Hepatocyte (in vitro differentiated cells): Measurements from ENCODE around the gene TRPM6. TPM values are rescaled to one million over a fixed set of nuclear protein-coding genes. Genes with fewer than 3 reads are reported as not detected.
A peak's percentile ranks its signal among the peaks of the same experiment; 100 is the strongest.

Experiments
- DNase-seq: peaks from one replicate; pipeline ENCODE4 v3.0.0-alpha.2; 2016; ENCODE audit warnings: low spot score
- H2AFZ ChIP-seq: fragments of 200-600 bp; sonication (generic); 2 replicates; pipeline ENCODE4 v1.6.0; 2016; ENCODE audit warnings: antibody characterized with exemption, mild to moderate bottlenecking
- H3K27ac ChIP-seq: fragments of 200-600 bp; sonication (generic); 2 replicates; pipeline ENCODE4 v1.5.1; 2016; ENCODE audit warnings: mild to moderate bottlenecking
- H3K27me3 ChIP-seq: fragments of 200-600 bp; sonication (generic); 2 replicates; pipeline ENCODE4 v1.6.1; 2016
- H3K36me3 ChIP-seq: fragments of 200-600 bp; sonication (generic); replicated peaks from 2 replicates; pipeline ENCODE4 v1.5.1; 2016; ENCODE audit warnings: low read depth; ENCODE audit not compliant: insufficient read depth
- H3K4me1 ChIP-seq: fragments of 200-600 bp; sonication (generic); 2 replicates; pipeline ENCODE4 v1.5.1; 2016; ENCODE audit warnings: mild to moderate bottlenecking, moderate library complexity; ENCODE audit not compliant: insufficient read depth
- H3K4me2 ChIP-seq: fragments of 200-600 bp; sonication (generic); 2 replicates; pipeline ENCODE4 v1.6.0; 2016
- H3K4me3 ChIP-seq: fragments of 200-600 bp; sonication (generic); 2 replicates; pipeline ENCODE4 v1.5.1; 2016; ENCODE audit warnings: mild to moderate bottlenecking
- H3K79me2 ChIP-seq: fragments of 200-600 bp; sonication (generic); 2 replicates; pipeline ENCODE4 v1.6.0; 2017; ENCODE audit warnings: mild to moderate bottlenecking
- H3K9me2 ChIP-seq: fragments of 200-600 bp; sonication (generic); replicated peaks from 2 replicates; pipeline ENCODE4 v1.6.0; 2017; ENCODE audit warnings: mild to moderate bottlenecking; ENCODE audit not compliant: insufficient read depth
- H3K9me3 ChIP-seq: fragments of 200-600 bp; sonication (generic); 2 replicates; pipeline ENCODE4 v1.5.1; 2016; ENCODE audit warnings: low read depth, mild to moderate bottlenecking
- H4K20me1 ChIP-seq: fragments of 200-600 bp; sonication (generic); 2 replicates; pipeline ENCODE4 v1.6.0; 2016; ENCODE audit warnings: mild to moderate bottlenecking; ENCODE audit not compliant: insufficient read depth, poor library complexity, severe bottlenecking
- EZH2 ChIP-seq: fragments of 200-600 bp; sonication (generic); IDR thresholded peaks from 2 replicates; pipeline ENCODE4 v1.6.1; 2016; ENCODE audit warnings: antibody characterized with exemption, mild to moderate bottlenecking, borderline replicate concordance
- EZH2phosphoT487 ChIP-seq: fragments of 200-600 bp; sonication (generic); IDR thresholded peaks from one replicate; pipeline ENCODE4 v1.6.1; 2018; ENCODE audit warnings: antibody characterized with exemption, mild to moderate bottlenecking, low read depth, moderate library complexity; ENCODE audit not compliant: unreplicated experiment, severe bottlenecking
- WGBS: methylation state at CpG from one replicate; pipeline ENCODE4 v1.1.6; 2016; ENCODE audit warnings: low lambda C conversion rate; ENCODE audit errors: missing lambda C conversion rate; 5-methylcytosine and 5-hydroxymethylcytosine counted together
- polyA plus RNA-seq: library from polyadenylated mRNA; unstranded; fragments of >200 nt; fragmentation: Nextera tagmentation; extraction: Ambion mirVana; gene quantifications from 2 replicates; pipeline ENCODE4 v1.2.1, GENCODE V29; 2016
- total RNA-seq: library from RNA; depleted of rRNA; stranded (reverse); fragments of >200 nt; gene quantifications from 2 replicates; pipeline ENCODE4 v1.2.3, GENCODE V29; 2014
- TF ChIP-seq, protein P1 (sequence below): fragments of 200-600 bp; sonication (generic); IDR thresholded peaks from 2 replicates; pipeline ENCODE4 v1.5.1; 2016; ENCODE audit warnings: antibody characterized with exemption, mild to moderate bottlenecking; ENCODE audit not compliant: poor library complexity

The TRPM6 gene
- total and polyA plus RNA-seq, 2 experiments from 2014 or later: 3.7 to 19.0 TPM

DNA sequence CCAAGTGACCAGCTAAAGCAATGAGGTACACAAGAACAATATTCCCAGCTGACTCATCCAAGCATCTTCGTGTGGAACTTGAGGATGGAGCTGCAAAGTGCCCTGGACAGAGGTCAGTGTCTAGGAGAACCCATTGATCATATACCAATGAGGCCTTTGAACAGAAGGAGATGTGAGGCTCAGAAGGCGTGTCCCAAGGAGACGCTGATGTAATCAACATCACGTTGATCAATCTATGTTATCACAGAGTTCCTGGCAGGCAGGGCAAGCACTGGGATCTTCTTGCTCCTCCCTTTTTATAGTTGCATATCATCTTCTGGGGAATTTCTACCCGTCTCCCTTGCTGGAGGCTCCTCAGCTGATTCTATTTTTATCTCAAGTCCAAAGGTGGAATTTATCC is 163.4 kb downstream of the TRPM6 start:
- 76% methylated on average over 5 of the region's 5 CpGs for WGBS
- no peaks in the 10 kb centered on the region for H3K27me3 ChIP-seq
- H2AFZ ChIP-seq: no peak overlapping the region
- H3K79me2 ChIP-seq: no peaks in the 10 kb centered on the region
- no peak overlapping the region for H3K4me3 ChIP-seq
- no peak overlapping the region for H3K4me2 ChIP-seq
- TF ChIP-seq EZH2: no peak
- H3K9me2 ChIP-seq: no peaks in the 10 kb centered on the region
- no peaks in the 10 kb centered on the region for H3K4me1 ChIP-seq
- peak; percentile 6 for DNase-seq
- no peak overlapping the region for H3K27ac ChIP-seq
- no peaks in the 10 kb centered on the region for H4K20me1 ChIP-seq
- no peaks in the 10 kb centered on the region for H3K9me3 ChIP-seq
- H3K36me3 ChIP-seq: no peaks in the 10 kb centered on the region

DNA sequence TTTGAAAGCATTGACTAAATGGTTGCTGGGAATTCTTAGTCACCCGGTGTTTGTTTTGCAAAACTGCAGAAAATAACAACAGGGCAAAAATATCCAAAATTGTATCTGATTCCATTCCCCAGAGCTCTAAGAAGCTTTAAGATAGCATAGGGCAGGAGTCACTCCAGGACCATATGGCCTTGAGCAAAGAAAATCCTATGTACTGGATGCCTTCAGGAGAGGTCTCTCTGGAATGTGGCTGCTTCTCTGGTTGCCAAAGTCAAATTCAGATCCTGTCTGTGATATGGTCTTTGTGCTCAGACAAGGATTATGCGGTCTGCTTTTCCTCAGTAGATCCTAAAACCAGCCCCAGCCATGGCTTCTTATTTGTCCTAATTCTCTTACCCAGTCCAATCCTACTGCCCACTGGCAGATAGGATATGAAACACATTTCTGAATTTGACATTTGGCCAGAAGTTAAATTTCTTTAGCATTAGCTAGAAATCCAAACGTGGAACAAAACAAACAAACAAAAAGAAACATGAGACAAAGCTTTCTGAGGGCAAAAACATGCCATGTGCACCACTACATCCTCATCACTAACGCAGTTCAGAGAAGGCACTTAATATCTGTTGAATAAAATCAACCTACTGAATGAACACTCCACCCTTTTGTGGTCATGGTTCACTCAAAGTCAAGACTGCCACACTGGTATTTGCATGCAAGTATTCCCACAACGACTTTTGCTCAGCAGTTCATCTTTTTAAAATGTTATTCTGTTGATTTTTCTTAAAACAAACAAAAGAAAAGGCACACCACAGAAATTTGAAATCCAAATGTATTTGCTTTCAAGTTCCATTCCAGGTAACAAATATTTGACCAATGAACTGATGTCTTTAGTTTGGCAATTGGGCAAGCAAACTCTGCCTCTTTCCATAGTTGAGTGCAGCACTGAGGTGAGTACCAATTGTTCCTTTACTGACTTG is 165.7 kb downstream of the TRPM6 start:
- no peaks in the 10 kb centered on the region for H4K20me1 ChIP-seq
- no peaks in the 10 kb centered on the region for H3K4me1 ChIP-seq

DNA sequence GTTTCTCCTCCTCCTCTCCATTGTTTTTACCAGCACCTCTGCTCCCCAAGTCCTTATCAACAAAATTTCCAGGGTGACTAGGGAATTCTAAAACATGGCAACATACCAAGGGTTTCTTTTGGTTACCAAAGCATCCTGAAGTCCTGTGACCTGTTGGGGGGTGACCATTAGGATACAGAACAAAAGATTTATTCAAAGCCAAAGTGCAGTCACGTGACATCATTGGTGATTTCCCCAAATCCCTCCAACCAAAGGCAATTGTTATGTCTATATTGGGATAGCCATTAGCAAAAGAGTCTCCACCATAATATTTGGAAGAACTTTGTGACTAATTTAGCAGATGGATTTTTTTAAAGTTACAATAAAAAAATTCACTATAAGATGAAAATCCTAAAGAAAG is 168.4 kb downstream of the TRPM6 start:
- Histone ChIP-seq H4K20me1 (no peaks in the 10 kb centered on the region), H3K4me2 (no peak overlapping the region), H3K4me3 (no peak overlapping the region), H3K36me3 (no peaks in the 10 kb centered on the region), H3K4me1 (no peaks in the 10 kb centered on the region), H3K79me2 (no peaks in the 10 kb centered on the region), H3K27ac (no peak overlapping the region), H2AFZ (no peak overlapping the region), H3K9me2 (no peaks in the 10 kb centered on the region), H3K9me3 (no peaks in the 10 kb centered on the region), H3K27me3 (no peaks in the 10 kb centered on the region)
- TF ChIP-seq, protein P1, sequence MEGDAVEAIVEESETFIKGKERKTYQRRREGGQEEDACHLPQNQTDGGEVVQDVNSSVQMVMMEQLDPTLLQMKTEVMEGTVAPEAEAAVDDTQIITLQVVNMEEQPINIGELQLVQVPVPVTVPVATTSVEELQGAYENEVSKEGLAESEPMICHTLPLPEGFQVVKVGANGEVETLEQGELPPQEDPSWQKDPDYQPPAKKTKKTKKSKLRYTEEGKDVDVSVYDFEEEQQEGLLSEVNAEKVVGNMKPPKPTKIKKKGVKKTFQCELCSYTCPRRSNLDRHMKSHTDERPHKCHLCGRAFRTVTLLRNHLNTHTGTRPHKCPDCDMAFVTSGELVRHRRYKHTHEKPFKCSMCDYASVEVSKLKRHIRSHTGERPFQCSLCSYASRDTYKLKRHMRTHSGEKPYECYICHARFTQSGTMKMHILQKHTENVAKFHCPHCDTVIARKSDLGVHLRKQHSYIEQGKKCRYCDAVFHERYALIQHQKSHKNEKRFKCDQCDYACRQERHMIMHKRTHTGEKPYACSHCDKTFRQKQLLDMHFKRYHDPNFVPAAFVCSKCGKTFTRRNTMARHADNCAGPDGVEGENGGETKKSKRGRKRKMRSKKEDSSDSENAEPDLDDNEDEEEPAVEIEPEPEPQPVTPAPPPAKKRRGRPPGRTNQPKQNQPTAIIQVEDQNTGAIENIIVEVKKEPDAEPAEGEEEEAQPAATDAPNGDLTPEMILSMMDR: no peak
- TF ChIP-seq EZH2phosphoT487 (no peak), EZH2 (no peak)
- 79% methylated on average over 1 of the region's 1 CpG for WGBS
- DNase-seq: no peak

More for the DNA sequence above, 165.7 kb downstream of the TRPM6 start:
- WGBS: 65% methylated on average over 5 of the region's 5 CpGs
- no peak for TF ChIP-seq EZH2phosphoT487
- TF ChIP-seq, protein P1: no peak
- no peak for TF ChIP-seq EZH2
- H2AFZ ChIP-seq: no peak overlapping the region
- H3K27me3 ChIP-seq: no peaks in the 10 kb centered on the region
- DNase-seq: no peak
- H3K79me2 ChIP-seq: no peaks in the 10 kb centered on the region
- no peaks in the 10 kb centered on the region for H3K9me3 ChIP-seq
- no peaks in the 10 kb centered on the region for H3K9me2 ChIP-seq
- no peak overlapping the region for H3K4me2 ChIP-seq
- no peaks in the 10 kb centered on the region for H3K36me3 ChIP-seq
- no peak overlapping the region for H3K27ac ChIP-seq
- H3K4me3 ChIP-seq: no peak overlapping the region

DNA sequence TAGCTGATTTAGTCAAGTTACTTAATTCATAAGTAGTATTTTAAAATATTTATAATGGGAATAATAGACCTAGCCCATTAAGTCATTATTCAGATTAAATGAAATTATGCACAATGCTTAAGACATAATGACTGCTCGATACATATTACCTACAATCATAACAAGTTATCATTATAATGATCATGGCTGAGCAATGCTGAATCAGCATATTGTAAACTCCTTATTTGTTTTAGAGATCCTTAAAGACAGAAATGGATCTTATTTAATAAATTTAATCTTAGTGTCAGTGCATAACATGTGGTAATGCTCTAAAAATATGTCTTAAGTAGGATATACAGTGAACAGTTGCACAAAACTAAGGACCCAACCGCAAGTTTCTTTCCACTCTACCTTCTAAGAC is 169.0 kb downstream of the TRPM6 start:
- H3K4me2 ChIP-seq: no peak overlapping the region
- no peaks in the 10 kb centered on the region for H3K9me3 ChIP-seq
- no peaks in the 10 kb centered on the region for H3K4me1 ChIP-seq
- no peaks in the 10 kb centered on the region for H3K27me3 ChIP-seq
- H4K20me1 ChIP-seq: no peaks in the 10 kb centered on the region
- H2AFZ ChIP-seq: no peak overlapping the region
- WGBS: 94% methylated on average over 2 of the region's 2 CpGs
- no peaks in the 10 kb centered on the region for H3K36me3 ChIP-seq
- H3K79me2 ChIP-seq: no peaks in the 10 kb centered on the region
- H3K27ac ChIP-seq: no peak overlapping the region
- no peaks in the 10 kb centered on the region for H3K9me2 ChIP-seq
- DNase-seq: no peak
- TF ChIP-seq, protein P1: no peak
- TF ChIP-seq EZH2phosphoT487 (no peak), EZH2 (no peak)
- no peak overlapping the region for H3K4me3 ChIP-seq
